HG03060 (cell line): ENCODE results near the gene KRT7.

Experiments
- ATAC-seq: cut with Tn5 transposase; IDR thresholded peaks from one replicate; pipeline ENCODE4 v1.9.1; 2021; ENCODE audit warnings: low read depth, moderate number of reproducible peaks; ENCODE audit not compliant: unreplicated experiment

Gene KRT7

DNA sequence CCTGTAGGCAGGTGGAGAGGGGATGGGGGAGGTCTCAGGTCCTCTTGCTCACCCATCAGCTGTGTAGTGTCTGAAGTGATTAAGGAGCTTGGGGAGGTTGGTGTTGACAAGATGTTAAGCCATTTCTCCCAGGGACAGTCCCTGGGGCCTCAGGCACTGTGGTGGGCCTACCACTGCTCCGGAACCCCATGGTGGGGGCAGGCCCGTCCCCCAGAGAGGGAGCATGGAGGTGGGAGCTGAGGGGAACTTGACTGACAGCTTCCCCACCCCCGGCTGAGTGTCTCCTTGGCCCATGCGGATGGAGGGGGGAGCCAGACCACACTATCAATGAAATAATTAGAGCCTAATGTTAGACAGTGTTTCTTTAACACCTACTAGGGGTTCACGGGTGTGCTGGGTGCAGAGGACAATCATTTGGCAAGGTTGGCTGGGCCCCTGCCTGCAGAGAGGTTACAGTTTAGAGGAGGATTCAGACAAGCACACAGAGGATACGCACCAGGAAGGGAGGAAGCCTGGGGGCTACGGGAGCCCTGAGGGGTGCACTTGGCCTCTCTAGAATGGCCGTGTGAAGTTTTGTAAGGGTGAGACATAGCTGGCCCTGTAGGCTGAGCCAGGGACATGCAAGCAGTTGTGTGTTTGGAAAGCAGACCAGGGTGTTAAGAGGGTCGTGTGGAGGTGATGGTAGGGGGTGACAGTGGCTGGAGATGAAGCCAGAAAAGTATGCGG, 22.0 kb upstream of the KRT7 start:
- ATAC-seq, result no peak

DNA sequence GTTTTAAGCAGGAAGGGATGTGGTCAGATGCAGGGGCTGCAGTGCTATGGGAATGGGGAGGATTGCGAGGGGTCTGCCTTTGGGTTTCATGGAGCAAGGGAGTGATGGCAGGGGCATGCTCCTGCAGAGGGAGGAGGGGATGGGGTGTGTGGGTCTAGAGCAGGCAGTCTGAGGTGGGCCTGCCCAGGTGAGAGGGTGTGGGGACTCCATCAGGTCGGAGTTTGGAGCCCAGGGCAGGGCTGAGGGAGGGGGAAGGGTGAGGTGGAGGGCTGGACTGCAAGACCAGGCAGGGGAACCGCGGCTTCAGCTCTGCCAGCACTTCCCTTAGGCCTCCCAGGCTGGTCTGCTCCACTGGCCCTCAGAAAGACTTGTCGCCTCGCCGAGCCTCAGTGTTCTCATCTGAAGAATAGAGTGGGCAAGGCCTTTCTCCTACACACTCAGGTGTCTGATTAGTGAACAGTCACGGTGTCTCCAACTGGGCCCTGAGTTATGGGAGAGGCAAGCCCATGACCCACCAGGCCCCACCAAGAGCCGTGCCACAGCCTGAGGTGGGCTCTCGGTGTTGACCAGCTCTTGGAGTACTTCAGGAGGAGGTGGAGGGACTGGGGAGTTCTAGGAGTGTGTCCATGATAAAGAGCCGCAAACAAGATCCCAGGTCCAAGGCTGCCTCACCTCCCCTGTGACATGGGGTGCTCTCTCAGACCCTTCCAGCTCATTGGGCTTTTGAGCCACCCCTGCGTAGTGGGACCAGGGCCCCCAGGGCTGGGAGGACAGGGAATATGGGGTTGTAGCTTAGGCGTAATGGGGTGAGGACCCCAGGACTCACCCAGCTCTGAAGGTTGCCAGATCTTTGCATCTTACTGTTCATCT, 21.1 kb upstream of the KRT7 start:
- ATAC-seq, result no peak

DNA sequence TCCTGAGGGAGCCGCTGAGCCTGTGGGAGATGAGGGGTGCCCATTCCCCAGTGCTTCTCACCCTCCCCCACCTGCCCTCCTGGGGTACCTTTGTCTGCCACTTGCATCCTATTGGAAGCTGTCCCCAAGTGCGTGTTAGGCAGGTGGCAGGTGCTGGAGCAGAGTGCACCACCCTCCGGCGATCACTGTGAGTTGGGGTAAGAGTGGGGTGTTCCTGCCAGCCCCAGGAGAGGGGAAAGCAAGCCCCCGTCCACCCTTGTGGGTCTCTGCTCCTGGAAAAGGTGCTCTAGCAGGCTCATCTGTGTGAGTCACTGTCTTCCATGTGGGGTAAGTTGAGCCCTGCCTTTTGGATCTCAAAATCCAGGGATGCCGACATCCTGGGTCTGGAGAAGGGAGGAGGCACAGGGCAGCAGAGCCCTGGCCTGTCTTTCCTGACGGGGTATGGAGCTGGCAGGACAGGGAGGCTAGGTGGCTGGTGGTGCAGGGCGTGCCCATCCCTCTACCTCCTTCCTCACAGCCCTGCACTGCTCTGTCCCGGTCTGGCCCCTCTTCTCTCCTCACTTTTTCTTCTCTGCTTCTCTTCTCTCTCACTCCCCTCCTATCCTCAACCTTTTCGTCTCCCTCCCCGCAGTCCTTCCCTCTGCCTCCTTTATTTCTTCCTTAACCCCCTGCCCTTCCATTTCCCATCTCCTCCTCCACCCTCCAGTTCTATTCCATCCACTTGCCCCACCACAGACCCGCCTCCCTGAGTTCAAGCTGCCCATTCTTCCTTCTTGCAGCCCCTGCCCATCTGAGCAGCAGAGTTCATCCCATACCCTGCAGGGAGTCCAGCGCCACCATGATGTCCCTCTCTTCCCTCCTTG, 20.1 kb upstream of the KRT7 start:
- ATAC-seq, result no peak

DNA sequence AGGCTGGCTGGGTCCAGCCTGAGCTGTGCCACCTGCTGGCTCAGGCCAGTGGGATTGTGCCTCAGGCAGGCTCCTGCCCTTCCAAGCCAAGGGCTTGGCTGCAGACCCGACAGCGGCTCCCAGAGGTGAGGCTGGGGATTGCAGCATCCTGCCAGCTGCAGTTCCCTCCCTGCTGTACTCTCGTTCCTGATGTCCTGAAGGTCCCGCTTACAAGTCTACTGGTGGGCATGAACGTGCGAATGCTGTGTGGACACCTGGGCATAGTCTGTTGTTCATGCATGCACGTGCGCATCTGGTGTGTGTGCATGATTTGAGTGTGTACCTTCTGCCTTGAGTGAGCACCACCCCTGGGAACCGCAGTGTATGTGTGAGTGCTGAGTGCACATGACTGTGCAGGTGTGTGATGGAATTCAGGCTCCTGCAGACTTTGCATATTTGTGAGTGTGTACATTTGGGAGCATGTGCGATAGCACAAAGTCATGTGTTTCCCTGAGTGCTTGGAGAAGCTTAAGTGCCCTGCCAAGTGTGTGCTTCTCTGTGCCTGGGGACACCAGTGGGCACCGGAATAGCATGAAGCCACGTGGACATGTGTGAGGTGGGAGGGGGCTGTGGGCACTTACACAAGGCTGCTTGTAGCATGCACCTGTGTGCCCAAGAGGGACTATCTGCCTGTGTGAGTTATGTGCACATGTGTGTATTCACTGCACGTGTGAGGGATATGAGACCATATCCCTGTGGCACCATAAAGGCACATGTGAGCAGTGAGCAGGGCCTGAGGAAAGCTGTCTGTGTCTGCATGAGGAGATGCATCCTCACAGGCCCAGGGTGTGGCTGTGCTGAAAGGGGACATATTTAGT, 19.3 kb upstream of the KRT7 start:
- ATAC-seq, result no peak

DNA sequence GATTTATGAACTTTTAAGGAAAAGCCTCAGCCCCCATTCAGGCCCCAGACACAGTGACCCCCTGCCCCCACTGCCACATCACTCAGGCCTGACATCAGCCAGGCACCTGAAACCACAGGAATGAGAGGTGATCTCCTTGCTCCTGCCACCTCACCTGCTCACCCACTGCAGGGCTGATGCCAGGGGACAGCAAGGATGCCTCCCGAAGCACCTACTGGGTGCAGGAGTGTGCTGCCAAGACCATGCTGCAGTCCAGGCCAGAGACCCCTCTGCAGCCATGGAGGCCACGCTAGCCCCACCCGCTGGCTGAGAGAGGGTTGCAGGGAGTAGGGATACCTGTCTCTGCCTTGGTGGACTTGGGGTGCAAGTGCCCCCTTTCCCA, 18.6 kb upstream of the KRT7 start:
- no peak for ATAC-seq

DNA sequence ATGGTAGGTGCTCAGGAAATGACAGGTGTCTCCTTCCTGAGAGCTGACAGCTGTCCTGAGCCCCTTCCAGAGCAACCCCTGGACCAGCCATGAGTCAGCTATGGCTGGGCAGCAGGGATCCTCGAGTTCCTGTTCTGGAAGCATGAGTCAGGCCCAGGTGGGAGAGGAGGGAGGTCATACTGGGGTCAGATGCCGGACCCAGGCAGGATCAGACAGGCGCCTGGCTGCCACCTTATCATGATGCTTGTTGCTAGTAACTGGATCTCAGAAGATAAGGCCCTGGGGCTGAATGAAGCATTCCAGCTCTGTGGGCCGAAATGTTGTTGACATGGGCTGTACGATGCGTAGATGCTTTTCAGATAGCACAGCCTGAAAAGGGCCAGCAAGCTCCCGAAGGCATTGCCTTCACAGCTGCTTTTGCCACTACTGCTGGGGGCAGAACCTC, 17.4 kb upstream of the KRT7 start:
- ATAC-seq, result no peak

DNA sequence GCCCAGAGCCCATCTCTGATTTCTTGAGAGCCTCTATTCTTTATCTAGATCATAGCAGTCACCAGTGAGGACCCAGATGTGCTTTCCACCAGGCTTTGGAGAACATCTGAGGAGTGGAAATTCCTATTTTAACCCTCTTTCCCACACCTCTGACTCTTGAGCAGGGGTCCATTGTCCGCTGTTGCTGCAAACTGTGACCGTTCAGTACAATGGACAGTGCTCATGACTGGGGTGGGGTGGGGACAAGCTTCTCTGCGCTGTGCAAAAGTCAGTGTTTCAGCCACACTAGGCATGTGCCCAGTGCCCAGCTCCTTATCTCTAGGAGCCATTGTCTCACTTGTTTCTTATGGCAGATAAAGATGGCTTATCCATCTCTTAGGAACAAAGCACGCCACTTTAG, 16.9 kb upstream of the KRT7 start:
- ATAC-seq, result no peak

DNA sequence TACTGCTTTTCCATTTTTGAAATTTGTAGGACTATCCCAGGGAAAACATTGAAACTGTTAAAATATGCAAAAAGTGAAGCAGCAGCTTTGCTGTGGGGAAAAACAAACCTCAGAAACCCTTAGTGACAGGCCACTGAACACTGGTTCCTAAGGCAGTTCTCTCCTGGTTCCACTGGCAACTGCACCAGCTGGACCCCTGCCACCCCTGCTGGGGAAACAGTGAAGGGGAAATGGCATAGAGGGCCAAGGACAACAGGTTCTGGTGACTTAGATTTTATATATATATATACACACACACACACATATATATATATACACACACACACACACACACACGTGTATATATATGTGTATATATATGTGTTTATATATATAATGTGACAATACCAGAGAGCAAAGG, 16.2 kb upstream of the KRT7 start:
- no peak for ATAC-seq

DNA sequence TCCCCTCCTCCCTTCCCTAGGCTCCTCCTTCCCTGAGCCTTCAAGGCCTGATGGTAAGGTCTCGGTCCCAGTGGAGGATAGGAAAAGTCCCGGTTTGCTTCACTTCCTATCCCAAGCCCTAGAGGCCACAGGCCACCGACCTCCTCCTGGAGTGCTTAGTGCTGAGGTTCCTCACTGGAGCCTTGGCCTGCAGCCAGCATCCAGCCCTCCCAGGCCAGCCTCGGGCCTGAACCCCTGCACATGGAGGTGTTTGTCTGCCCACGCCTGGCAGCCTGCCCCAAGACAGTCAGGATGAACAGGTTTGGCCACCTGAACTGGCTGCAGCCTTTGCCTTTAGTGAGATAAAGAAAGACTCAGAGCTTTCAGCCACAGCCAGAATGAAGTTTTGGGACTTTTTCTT, 15.8 kb upstream of the KRT7 start:
- ATAC-seq, result no peak

DNA sequence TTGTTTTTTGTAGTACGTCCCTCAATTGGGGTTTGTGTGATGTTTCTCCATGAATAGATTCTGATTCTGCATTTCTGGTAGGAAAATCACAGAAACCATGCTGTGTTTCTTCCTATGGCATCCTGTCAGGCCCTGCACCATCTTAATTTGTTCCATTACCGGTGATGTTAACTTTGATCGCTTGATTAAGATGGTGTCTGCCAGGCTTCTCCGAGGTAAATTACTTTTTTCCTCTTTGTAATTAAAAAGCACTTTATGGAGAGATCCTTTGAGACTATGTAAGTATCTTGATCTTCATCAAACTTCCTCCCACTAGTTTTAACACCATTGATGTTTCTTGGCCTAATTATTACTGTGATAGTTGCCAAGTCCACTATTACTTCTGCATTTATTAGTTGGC, 15.0 kb upstream of the KRT7 start:
- ATAC-seq, result no peak

DNA sequence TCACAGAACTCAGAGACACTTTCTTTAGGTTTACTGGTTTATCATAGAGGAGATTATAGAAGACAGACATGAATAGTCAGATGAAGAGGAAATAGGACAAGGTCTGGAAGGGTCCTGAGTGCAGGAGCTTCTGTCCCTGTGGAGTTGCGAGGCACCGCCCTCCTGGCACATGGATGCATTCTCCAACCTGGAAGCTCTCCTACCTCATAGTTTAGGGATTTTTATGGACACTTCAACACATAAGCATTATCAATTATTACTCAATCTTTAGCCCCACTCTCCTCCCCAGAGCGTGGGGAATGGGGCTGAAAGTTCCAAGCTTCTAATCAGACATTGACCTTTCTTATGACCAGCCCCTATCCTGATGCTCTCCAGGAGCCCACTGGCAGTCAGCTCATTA, 12.6 kb upstream of the KRT7 start:
- no peak for ATAC-seq

DNA sequence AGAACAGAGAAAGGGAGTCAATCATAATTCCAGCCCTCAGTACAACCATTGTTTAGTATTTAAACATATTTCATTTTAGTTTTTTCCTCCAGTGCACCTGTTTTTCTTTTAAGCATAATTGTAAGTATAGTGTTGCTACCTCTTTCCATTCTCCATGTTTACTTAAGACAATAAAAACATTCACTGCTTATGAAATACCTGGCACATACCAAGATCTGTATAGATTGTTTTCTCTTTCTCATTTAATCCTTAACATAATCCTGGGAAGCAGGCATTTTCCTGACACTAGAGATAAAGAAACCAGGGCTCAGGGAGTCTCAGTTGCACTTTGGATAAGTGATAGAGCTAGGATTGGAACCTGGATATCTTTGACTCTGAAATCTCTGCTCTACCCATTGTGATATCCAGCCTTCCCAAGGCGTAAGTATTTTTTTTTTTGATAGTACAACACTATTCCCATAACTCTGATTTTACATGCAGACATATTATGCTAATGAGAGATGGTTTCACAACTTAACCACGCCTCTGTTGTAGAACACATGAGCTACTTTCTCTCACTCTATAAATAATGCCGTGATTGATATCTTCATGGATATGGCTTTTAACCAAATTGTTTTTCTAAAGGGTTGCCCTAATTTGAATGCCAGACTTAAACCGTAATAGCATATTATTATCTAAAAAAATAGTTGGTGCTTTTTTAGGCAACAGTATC, 11.8 kb upstream of the KRT7 start:
- ATAC-seq, result no peak

DNA sequence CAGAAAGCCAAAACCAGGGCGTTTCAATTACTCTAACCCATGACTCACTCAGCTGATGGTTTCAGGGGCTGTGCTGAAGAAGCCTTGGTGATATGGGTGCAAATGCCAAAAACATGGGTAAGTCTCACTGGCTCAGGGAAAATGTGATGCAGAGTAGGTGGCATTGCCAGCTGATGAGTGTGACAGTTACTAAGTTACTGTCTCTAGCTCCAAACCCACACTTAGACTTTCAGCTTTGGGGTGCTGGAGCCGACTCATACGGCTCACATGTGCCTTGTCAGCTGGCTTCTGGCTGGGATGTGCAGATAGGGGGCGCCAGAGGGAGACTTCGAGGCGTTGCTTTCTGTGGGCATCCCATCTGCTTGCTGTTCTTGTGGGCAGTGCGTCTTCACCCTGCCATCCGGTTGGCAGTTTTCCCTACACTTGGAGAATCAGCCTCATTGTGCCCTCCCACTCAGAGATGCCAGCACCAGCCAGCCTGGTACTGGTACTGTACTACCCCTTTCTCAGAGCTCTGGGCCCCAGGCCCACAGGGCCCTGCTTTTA, 11.1 kb upstream of the KRT7 start:
- ATAC-seq, result no peak

DNA sequence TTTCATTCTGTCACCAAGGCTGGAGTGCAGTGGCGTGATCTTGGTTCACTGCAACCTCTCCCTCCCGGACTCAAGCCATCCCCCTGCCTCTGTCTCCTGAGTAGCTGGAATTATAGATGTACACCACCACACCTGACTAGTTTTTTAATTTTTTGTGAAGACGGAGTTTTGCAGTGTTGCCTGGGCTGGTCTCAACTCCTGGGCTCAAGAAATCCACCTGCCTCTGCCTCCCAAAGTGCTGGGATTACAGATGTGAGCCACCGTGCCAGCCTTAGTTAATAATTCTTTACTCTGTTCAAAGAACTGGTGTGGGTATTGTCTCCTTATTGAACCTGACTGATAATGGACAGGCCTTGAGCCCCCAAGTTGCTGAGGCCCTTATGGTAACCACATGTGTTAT, 10.4 kb upstream of the KRT7 start:
- no peak for ATAC-seq

DNA sequence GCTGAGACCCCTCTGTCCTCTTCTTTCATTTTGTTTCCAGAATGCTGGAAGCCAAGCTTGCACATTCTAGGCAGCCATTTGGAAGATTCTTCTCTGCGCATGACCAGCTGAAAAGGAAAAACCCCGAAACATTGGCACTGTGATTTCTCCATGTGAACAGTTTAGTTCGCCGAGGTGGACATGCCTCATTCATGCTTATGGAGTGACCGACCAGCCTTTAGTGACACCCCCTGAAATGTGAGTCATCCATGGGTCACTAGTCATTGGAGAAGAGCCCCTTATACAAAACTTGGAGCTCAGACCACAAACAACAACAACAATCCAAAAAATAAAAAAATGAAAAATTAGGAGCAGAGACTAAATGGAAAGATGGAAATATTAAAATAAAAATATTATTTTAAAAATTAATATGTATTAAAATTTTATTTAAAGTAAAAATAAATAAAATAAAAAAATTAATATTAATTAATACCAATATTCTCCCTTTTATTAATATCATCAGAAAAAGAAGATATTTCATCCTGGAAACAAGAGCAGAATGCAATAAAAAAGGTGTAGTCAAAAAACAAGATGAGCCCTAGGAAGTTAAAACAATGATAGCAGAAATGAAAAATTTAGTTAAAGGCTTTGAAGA, 9.5 kb upstream of the KRT7 start:
- ATAC-seq, result no peak

DNA sequence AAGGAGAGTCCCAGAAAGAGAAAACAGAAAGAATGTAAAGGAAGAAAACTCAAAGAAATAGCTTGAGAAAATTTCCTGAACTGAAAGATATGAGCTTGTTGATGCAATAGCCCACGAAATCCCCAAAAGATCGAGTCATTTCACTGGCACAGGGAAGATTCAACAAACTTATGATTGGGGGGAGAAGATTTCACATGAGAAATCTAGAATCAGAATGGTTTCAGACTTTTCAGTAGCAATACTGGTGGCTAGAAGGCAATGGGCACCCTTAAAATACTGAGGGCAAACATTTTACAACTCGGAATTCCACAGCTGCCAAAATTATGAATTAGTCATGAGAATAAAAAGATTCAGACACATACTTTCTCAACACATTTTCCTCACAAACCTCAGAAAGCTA, 8.9 kb upstream of the KRT7 start:
- no peak for ATAC-seq

DNA sequence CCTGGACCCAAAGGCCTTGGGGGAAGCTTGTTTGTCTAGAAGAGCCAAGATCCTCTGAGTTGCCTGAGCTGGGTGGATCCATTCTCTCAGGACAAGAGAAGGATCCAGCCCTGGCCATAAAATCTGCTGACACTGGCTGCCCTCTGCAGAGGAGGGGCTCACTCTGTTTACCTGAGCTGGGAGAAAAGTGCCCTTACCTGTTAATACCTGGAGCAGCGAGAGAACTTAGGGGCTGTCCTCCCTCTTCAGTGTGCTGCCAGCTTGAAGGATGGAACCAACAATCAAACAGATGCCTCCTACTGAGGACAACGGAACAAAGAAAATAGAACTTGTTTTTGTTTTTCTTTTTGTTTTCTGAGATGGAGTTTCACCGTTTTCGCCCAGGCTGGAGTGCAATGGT, 7.3 kb upstream of the KRT7 start:
- no peak for ATAC-seq

DNA sequence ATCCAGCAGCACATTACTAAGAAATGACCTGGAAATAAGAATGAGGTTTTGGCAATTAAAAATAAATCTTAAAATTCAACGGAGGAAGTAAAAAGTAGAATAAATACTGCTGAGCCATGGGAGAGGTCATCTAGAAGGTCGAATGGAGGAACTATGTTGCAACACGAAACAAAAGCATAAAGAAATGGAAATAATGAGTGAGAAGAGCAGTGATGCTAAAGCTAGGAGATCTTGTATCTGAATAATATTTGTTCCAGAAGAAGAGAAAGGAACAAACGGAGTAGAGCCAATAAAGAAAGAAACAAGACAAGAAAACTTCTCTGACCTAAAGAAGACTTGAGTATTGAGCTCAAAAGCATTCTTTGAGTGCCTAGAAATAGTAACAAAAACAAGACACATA, 6.6 kb upstream of the KRT7 start:
- no peak for ATAC-seq

DNA sequence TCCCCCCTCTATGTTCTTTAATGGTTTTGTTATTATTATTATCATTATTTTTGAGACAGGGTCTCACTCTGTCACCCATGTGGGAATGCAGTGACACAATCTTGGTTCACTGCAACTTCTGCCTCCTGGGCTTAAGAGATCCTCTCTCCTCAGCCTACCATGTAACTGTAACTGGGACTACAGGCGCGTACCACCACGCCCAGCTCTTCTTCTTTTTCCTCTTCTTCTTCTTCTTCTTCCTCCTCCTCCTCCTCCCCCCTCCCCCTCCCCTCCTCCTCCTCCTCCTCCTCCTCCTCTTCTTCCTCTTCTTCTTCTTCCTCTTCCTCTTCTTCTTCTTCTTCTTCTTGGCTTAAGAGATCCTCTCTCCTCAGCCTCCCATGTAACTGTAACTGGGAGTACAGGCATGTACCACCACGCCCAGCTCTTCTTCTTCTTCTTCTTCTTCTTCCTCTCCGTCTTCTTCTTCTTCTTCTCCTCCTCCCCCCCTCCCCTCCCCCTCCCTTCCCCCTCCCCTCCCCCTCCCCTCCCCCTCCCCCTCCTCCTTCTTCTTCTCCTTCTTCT, 5.4 kb upstream of the KRT7 start:
- ATAC-seq, result no peak
